Stimulated activated CD8-positive, alpha-beta memory T cell treated with anti-CD3 and anti-CD28 coated beads, Interleukin-12 subunit alpha, Interleukin-12 subunit beta, amount 100 ng/mL, for 24 hours (primary cell): ENCODE data around the gene MFSD1.

Experiments used
- DNase-seq: peaks from one replicate; pipeline ENCODE4 v3.0.0-alpha.2; 2020; ENCODE audit errors: extremely low read depth

The MFSD1 gene

GRCh38 chr3:158810823-158811724, 9.2 kb downstream of the MFSD1 start:
- no peak for DNase-seq

- no peak for DNase-seq
Measured at GRCh38 chr3:158819282-158819681, 17.4 kb downstream of the MFSD1 start.

- DNase-seq = no peak
Measured at GRCh38 chr3:158820521-158820920, 18.7 kb downstream of the MFSD1 start.

- DNase-seq = no peak
Measured at GRCh38 chr3:158821847-158822246, 20.0 kb downstream of the MFSD1 start.

- no peak for DNase-seq
Measured at GRCh38 chr3:158823426-158823825, 21.6 kb downstream of the MFSD1 start.

- no peak for DNase-seq
Measured at GRCh38 chr3:158827773-158828172, 25.9 kb downstream of the MFSD1 start.

GRCh38 chr3:158830391-158830790, 28.5 kb downstream of the MFSD1 start:
- DNase-seq = no peak

- DNase-seq = no peak
Measured at GRCh38 chr3:158831861-158832260, 30.0 kb downstream of the MFSD1 start.

GRCh38 chr3:158835631-158836030, 33.8 kb downstream of the MFSD1 start:
- DNase-seq = no peak

GRCh38 chr3:158836312-158836711, 34.5 kb downstream of the MFSD1 start:
- no peak for DNase-seq

GRCh38 chr3:158837240-158837639, 35.4 kb downstream of the MFSD1 start:
- no peak for DNase-seq

- DNase-seq = no peak
Measured at GRCh38 chr3:158839966-158840365, 38.1 kb downstream of the MFSD1 start.

- no peak for DNase-seq
Measured at GRCh38 chr3:158841387-158841786, 39.5 kb downstream of the MFSD1 start.

GRCh38 chr3:158842976-158843375, 41.1 kb downstream of the MFSD1 start:
- DNase-seq = no peak

GRCh38 chr3:158845765-158846350, 44.0 kb downstream of the MFSD1 start:
- DNase-seq = no peak

GRCh38 chr3:158846803-158847451, 45.1 kb downstream of the MFSD1 start:
- no peak for DNase-seq

- DNase-seq = no peak
Measured at GRCh38 chr3:158847452-158847821, 45.6 kb downstream of the MFSD1 start.

- no peak for DNase-seq
Measured at GRCh38 chr3:158847885-158848284, 46.0 kb downstream of the MFSD1 start.

GRCh38 chr3:158849757-158850156, 47.9 kb downstream of the MFSD1 start:
- DNase-seq = no peak

GRCh38 chr3:158859362-158859761, 57.5 kb downstream of the MFSD1 start:
- DNase-seq = no peak

GRCh38 chr3:158863247-158863646, 61.4 kb downstream of the MFSD1 start:
- DNase-seq = no peak

GRCh38 chr3:158864492-158864891, 62.6 kb downstream of the MFSD1 start:
- no peak for DNase-seq

GRCh38 chr3:158875700-158876099, 73.8 kb downstream of the MFSD1 start:
- no peak for DNase-seq
